Panc1 (cell line): Measurements from ENCODE around the gene PAMR1. TPM values are rescaled to one million over a fixed set of nuclear protein-coding genes. Genes with fewer than 3 reads are reported as not detected.

Source experiments
- ATAC-seq: fragments of 200-7000 bp; cut with Tn5 transposase; 2 replicates; pipeline ENCODE4 v1.9.1; 2020; ENCODE audit warnings: mild to moderate bottlenecking, moderate library complexity
- BruUV-seq: library from RNA; stranded (reverse); fragments of 400-500 nt; replicated peaks from 2 replicates; lab custom pipeline; 2021; lab: Mats Ljungman, UMichigan
- CTCF ChIA-PET: fragments of 300-600 bp; sonication (Branson Sonifier 250); formaldehyde crosslinking; loops from one replicate; lab custom pipeline; 2022; ENCODE audit warnings: antibody characterized with exemption; lab: Charles Lee
- POLR2A ChIA-PET: fragments of 300-600 bp; sonication (Branson Sonifier 250); formaldehyde crosslinking; loops from one replicate; lab custom pipeline; 2022; ENCODE audit warnings: antibody characterized with exemption; lab: Charles Lee
- DNase-seq: peaks from one replicate; pipeline ENCODE4 v3.0.0-alpha.2; 2010; ENCODE audit warnings: low read depth, low spot score
- H3K27ac ChIP-seq: 2 replicates; pipeline ENCODE4 v1.5.1; 2011; ENCODE audit warnings: mild to moderate bottlenecking, low read length, inconsistent platforms
- H3K27me3 ChIP-seq: fragments of 200-500 bp; sonication (Bioruptor generic); 2 replicates; pipeline ENCODE4 v1.6.0; 2014; ENCODE audit warnings: low read length, inconsistent platforms; ENCODE audit not compliant: control insufficient read depth, insufficient read depth
- H3K36me3 ChIP-seq: fragments of 200-500 bp; sonication (Bioruptor generic); 2 replicates; pipeline ENCODE4 v1.5.1; 2014; ENCODE audit warnings: inconsistent platforms, mild to moderate bottlenecking, low read length, moderate library complexity; ENCODE audit not compliant: control insufficient read depth, insufficient read depth
- H3K4me1 ChIP-seq: 2 replicates; pipeline ENCODE4 v1.5.1; 2011; ENCODE audit warnings: inconsistent platforms, mild to moderate bottlenecking, low read length, moderate library complexity; ENCODE audit not compliant: control insufficient read depth, insufficient read depth
- H3K4me3 ChIP-seq, 2 experiments: 2 replicates each; pipeline ENCODE4 v1.5.1; 2011 to 2012; ENCODE audit warnings: low read depth in 2 of 2, low read length in 2 of 2, mild to moderate bottlenecking in 2 of 2, inconsistent platforms in 1 of 2, moderate library complexity in 1 of 2
- H3K9me3 ChIP-seq: fragments of 200-500 bp; sonication (Bioruptor generic); 2 replicates; pipeline ENCODE4 v1.5.1; 2014; ENCODE audit warnings: low read depth, mild to moderate bottlenecking, inconsistent platforms, low read length, moderate library complexity; ENCODE audit not compliant: control insufficient read depth, insufficient read depth
- POLR2AphosphoS5 ChIP-seq: IDR thresholded peaks from 2 replicates; pipeline ENCODE4 v1.6.1; 2012; ENCODE audit warnings: mild to moderate bottlenecking, low read depth, low read length, moderate library complexity
- SIN3A ChIP-seq: IDR thresholded peaks from 2 replicates; pipeline ENCODE4 v1.6.1; 2012; ENCODE audit warnings: low read depth, mild to moderate bottlenecking, low read length, moderate library complexity, borderline replicate concordance; ENCODE audit not compliant: insufficient read depth
- TCF7L2 ChIP-seq: IDR thresholded peaks from 2 replicates; pipeline ENCODE4 v1.6.1; 2011; ENCODE audit warnings: mild to moderate bottlenecking, low read depth, low read length, inconsistent platforms
- in situ Hi-C: cut with HindIII; loops from 2 replicates; pipeline ENCODE4 v1.10.0; 2016; ENCODE audit warnings: low sequenced_read_pairs, low pct_unique_long_range_greater_than_20kb
- intact Hi-C: fragments of 100-400 bp; cut with micrococcal nuclease; formaldehyde crosslinking; loops from one replicate; pipeline ENCODE4 v1.10.0; 2022; ENCODE audit not compliant: unreplicated experiment
- total RNA-seq: library from RNA; stranded (reverse); gene quantifications from one replicate; pipeline ENCODE4 v1.2.1, GENCODE V29; 2021; ENCODE audit not compliant: unreplicated experiment
- TF ChIP-seq, protein P1 (sequence below): fragments of 450-650 bp; IDR thresholded peaks from 2 replicates; pipeline ENCODE4 v1.5.1; 2017; ENCODE audit warnings: mild to moderate bottlenecking
- TF ChIP-seq, protein P2 (sequence below), 2 experiments: IDR thresholded peaks; 2 replicates each; pipeline ENCODE4 v1.6.1; 2011 to 2012; ENCODE audit warnings: low read depth in 2 of 2, control low read depth in 1 of 2, low read length in 1 of 2, mild to moderate bottlenecking in 1 of 2, moderate library complexity in 1 of 2; ENCODE audit not compliant: insufficient read depth in 1 of 2

PAMR1 gene
- total RNA-seq, 1 experiment from 2014 or later = 0.13 TPM

DNA sequence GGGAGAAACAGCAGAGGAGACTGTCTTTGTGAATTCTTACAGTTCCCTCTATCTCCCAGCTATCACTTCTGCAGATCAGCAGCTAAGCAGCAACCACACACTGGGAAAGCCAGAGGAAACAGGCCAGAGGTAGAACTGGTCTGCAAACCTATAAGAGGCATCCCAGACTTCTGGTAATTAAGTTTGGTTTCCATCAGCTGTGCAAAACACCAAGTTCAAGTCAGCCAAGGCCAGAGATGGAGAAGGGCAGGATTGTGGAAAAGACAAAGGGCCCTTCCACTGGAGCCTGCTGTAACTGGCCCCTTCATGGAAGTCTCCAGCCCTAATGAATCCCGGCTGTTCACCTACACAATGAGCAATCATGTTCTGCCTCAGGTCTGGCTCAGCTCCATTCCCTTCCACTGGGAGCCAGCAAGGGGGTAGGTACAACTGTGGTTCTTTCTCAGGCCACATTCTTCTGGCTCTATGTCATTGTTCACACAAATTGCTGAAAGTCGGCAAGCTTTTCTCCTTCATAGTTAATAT is 4.6 kb upstream of the PAMR1 start:
- no peak for ATAC-seq
- DNase-seq = no peak
- intact Hi-C loops = no loop called here
- CTCF ChIA-PET = no interaction called here
- in situ Hi-C loops = no loop called here
- H3K9me3 ChIP-seq = no peaks in the 10 kb centered on the region
- H3K27ac ChIP-seq = no peak overlapping the region
- H3K4me1 ChIP-seq = peaks cover 5% of the 10 kb centered on the region
- TF ChIP-seq POLR2AphosphoS5 (no peak), TCF7L2 (no peak), SIN3A (no peak)
- TF ChIP-seq, protein P1, sequence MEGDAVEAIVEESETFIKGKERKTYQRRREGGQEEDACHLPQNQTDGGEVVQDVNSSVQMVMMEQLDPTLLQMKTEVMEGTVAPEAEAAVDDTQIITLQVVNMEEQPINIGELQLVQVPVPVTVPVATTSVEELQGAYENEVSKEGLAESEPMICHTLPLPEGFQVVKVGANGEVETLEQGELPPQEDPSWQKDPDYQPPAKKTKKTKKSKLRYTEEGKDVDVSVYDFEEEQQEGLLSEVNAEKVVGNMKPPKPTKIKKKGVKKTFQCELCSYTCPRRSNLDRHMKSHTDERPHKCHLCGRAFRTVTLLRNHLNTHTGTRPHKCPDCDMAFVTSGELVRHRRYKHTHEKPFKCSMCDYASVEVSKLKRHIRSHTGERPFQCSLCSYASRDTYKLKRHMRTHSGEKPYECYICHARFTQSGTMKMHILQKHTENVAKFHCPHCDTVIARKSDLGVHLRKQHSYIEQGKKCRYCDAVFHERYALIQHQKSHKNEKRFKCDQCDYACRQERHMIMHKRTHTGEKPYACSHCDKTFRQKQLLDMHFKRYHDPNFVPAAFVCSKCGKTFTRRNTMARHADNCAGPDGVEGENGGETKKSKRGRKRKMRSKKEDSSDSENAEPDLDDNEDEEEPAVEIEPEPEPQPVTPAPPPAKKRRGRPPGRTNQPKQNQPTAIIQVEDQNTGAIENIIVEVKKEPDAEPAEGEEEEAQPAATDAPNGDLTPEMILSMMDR = no peak
- TF ChIP-seq, protein P2, sequence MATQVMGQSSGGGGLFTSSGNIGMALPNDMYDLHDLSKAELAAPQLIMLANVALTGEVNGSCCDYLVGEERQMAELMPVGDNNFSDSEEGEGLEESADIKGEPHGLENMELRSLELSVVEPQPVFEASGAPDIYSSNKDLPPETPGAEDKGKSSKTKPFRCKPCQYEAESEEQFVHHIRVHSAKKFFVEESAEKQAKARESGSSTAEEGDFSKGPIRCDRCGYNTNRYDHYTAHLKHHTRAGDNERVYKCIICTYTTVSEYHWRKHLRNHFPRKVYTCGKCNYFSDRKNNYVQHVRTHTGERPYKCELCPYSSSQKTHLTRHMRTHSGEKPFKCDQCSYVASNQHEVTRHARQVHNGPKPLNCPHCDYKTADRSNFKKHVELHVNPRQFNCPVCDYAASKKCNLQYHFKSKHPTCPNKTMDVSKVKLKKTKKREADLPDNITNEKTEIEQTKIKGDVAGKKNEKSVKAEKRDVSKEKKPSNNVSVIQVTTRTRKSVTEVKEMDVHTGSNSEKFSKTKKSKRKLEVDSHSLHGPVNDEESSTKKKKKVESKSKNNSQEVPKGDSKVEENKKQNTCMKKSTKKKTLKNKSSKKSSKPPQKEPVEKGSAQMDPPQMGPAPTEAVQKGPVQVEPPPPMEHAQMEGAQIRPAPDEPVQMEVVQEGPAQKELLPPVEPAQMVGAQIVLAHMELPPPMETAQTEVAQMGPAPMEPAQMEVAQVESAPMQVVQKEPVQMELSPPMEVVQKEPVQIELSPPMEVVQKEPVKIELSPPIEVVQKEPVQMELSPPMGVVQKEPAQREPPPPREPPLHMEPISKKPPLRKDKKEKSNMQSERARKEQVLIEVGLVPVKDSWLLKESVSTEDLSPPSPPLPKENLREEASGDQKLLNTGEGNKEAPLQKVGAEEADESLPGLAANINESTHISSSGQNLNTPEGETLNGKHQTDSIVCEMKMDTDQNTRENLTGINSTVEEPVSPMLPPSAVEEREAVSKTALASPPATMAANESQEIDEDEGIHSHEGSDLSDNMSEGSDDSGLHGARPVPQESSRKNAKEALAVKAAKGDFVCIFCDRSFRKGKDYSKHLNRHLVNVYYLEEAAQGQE (IDR thresholded peaks at IDR 0.05; ENCODE audit: insufficient read depth in 1 of 2, low read depth in 2 of 2, low read length in 1 of 2) = no peak
- BruUV-seq = no TSS peak
- no peak overlapping the region for H3K4me3 ChIP-seq
- peaks cover 51% of the 10 kb centered on the region for H3K27me3 ChIP-seq
- no peaks in the 10 kb centered on the region for H3K36me3 ChIP-seq
- POLR2A ChIA-PET = no interaction called here

DNA sequence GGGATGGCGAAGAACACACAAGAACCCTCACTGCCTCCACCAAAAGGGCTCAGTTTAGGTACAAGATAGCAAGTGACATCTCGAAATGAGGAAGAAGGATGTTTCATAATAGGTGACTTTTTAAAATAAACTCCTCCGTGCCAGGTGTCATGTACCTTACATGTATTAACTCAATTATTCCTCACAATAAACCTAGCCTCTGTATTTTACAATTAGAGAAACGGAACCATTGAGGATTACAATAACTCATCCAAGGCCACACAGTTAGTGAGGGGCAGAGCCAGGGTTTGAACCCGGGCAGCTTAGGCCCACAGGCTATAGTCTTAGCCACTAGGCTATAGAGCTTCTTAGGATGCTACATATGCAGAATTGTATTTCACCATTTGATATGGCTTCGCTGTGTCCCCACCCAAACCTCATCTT is 965 bp upstream of the PAMR1 start:
- BruUV-seq = no TSS peak
- DNase-seq (peak; percentile 12), ATAC-seq (peak; percentile 90)
- Histone ChIP-seq H3K4me1 (peaks cover 5% of the 10 kb centered on the region), H3K27me3 (peaks cover 58% of the 10 kb centered on the region), H3K36me3 (no peaks in the 10 kb centered on the region), H3K4me3 (peak overlapping the region in 1 of 2 experiments; percentile 29; a peak in 2 of 4 replicates), H3K27ac (no peak overlapping the region), H3K9me3 (no peaks in the 10 kb centered on the region)
- intact Hi-C loops (no loop called here), in situ Hi-C loops (no loop called here)
- TF ChIP-seq, protein P1 = no peak
- TF ChIP-seq, protein P2 (IDR thresholded peaks at IDR 0.05; ENCODE audit: insufficient read depth in 1 of 2, low read depth in 2 of 2, low read length in 1 of 2) = no peak
- TF ChIP-seq SIN3A (no peak), POLR2AphosphoS5 (no peak), TCF7L2 (no peak)
- ChIA-PET CTCF (no interaction called here), POLR2A (interaction anchor here (0.7 kb wide), 1 partner anchor 38 kb away, joined by 3 read pairs; no protein-coding TSS in a partner anchor)
